Heart right ventricle (tissue), 16 donors: ENCODE measurements around the gene PEX11A. TPM values are rescaled to one million over a fixed set of nuclear protein-coding genes. Genes with fewer than 3 reads are reported as not detected.

Experiments
- ATAC-seq, 8 donors: fragments of 200-7000 bp; cut with Tn5 transposase; one replicate each; pipeline ENCODE4 v1.9.1; 2020; ENCODE audit warnings: mild to moderate bottlenecking in 8 of 8, moderate library complexity in 8 of 8, moderate number of reproducible peaks in 1 of 8
- DNase-seq, 2 donors: peaks; one replicate each; pipeline ENCODE4 v3.0.0-alpha.2; 2020
- H3K27ac ChIP-seq, 10 donors: fragments of 200-600 bp; sonication (generic) in 2 of 10; one replicate each; pipeline versions ENCODE4 v1.5.0 to v1.8.0; 2020 to 2022; ENCODE audit warnings: mild to moderate bottlenecking in 3 of 10
- H3K27me3 ChIP-seq, 7 donors: fragments of 200-600 bp; one replicate each; pipeline ENCODE4 v1.8.0; 2021 to 2022; ENCODE audit warnings: mild to moderate bottlenecking in 2 of 7
- H3K36me3 ChIP-seq, 9 donors: fragments of 200-600 bp; sonication (generic) in 1 of 9; one replicate each; pipeline versions ENCODE4 v1.5.0 to v1.8.0; 2020 to 2022; ENCODE audit warnings: mild to moderate bottlenecking in 2 of 9
- H3K4me1 ChIP-seq, 9 donors: fragments of 200-600 bp; sonication (generic) in 1 of 9; one replicate each; pipeline versions ENCODE4 v1.5.0 to v1.8.0; 2020 to 2022; ENCODE audit warnings: mild to moderate bottlenecking in 4 of 9
- H3K4me3 ChIP-seq, 10 donors: fragments of 200-600 bp; sonication (generic) in 2 of 10; one replicate each; pipeline versions ENCODE4 v1.5.0 to v1.8.0; 2020 to 2022; ENCODE audit warnings: mild to moderate bottlenecking in 7 of 10, moderate library complexity in 2 of 10
- H3K9me3 ChIP-seq, 11 donors: fragments of 200-600 bp in 10 of 11; sonication (generic) in 2 of 11; one replicate each; pipeline versions ENCODE4 v1.5.0 to v1.8.0; 2013 to 2022; ENCODE audit warnings: mild to moderate bottlenecking in 2 of 11, control low read depth in 1 of 11, moderate library complexity in 1 of 11
- WGBS, 2 donors: extraction: QIAGEN DNeasy Blood & Tissue Kit; methylation state at CpG; one replicate each; pipeline ENCODE4 v1.1.7; 2013; ENCODE audit warnings: inconsistent platforms in 1 of 2; 5-methylcytosine and 5-hydroxymethylcytosine counted together
- intact Hi-C, 10 donors: fragments of 100-400 bp; cut with DNase I; formaldehyde crosslinking; loops; one replicate each; pipeline versions ENCODE4 v1.11.1 to v1.14.2; 2022
- polyA plus RNA-seq, 2 donors: library from polyadenylated mRNA; stranded (reverse); fragments of 200-250 nt; gene quantifications; one replicate each; pipeline ENCODE4 v1.2.3, GENCODE V29; 2013
- total RNA-seq, 10 donors: library from RNA; stranded (reverse); fragmentation: NEBNext Ultra II Directional in 3 of 10; extraction: Animal tissue kit (Norgen Biotek cat#: 25700) in 3 of 10; gene quantifications; one replicate each; pipeline versions ENCODE4 v1.2.1 to v1.2.4, GENCODE V29; 2021 to 2023
- TF ChIP-seq, protein P1 (sequence below), 9 donors: fragments of 200-600 bp; sonication (generic) in 2 of 9; IDR thresholded peaks; one replicate each; pipeline versions ENCODE4 v1.5.0 to v1.8.0; 2021 to 2022; ENCODE audit warnings: antibody characterized with exemption in 9 of 9, mild to moderate bottlenecking in 5 of 9, moderate library complexity in 1 of 9
- donor health status: Arrhythmogenic right ventricular cardiomyopathy.
- donor health status: ischemic (EF 13 %, LVEDD 7.1; RV severe dilation, severe dysfunction).
- donor health status: healthy with polysubstance abuse.
- donor health status: DM: no; HTN: yes; CAD: no.
- donor health status: DM: no; HTN: no; CAD: no.
- donor health status: ischemic (EF 25% LVEDD 6.9; RV normal size, moderate dysfunction).
- donor health status: ischemic (EF 25% LVEDD 5.7; RV mildly dilated, moderate dysfunction).
- donor health status: healthy.
- donor health status: DM: yes; HTN: yes; CAD: no.
- donor health status: Ischemic cardiomyopathy.
- donor health status: ischemic (EF 35%, LVEDD 5.7; RV mildly dilated, moderate dysfunction).
- donor health status: nonischemic (EF 11% LVEDD 7.7; RV severe dilation, severe dysfunction).
- donor health status: DM: yes; HTN: yes; CAD: no.
- donor health status: PGD.
- donor health status: ischemic (EF 29% LVEDD 5.4; RV normal size, mild dysfunction).
- donor health status: nonischemic (EF 23%, LVEDD 6.1; RV moderate dilation, normal function).

The PEX11A gene
- total and polyA plus RNA-seq, 12 donors: 6.0 to 14.3 (median 8.8) TPM

DNA sequence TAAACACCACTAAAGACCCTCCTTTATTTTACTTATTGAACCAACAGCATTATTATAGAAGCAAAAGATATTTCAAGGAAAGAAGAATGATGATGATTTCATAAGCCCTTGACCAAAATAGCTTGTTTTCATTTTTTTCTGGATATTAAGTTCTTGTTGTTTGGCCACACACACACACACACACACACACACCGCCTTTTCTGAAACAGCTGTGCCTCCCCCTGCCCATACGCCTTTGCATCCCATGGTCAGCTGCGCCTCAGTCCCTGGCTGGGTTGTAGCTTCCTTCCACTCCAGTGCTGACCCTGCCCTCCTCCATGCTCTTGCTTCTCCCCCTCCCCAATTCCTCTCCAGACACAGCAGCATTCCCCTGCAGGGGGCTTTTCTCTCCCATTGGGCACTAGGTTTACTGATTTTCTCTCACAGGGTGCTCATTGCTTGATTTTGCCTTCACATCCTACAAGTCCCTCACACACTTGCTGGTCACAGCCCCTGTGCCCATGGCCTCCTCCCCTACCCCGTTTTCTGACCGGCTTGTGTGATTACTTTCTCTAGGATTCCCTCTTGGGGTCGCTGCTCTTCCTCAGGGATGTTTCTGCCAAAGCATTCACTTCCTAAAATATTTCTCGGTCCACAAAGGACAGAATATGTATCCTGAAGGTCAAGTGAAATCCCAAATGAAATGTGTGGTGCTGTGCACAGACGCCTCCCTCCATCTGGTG is 42.1 kb upstream of the PEX11A start:
- intact Hi-C loops: loop anchor here in 1 of 10 donors (10.0 kb wide), 1 partner anchor 78 kb away; the partner anchor contains the start of gene KIF7
- 40 to 49% methylated on average over 8 of the region's 8 CpGs for WGBS, 2 donors

DNA sequence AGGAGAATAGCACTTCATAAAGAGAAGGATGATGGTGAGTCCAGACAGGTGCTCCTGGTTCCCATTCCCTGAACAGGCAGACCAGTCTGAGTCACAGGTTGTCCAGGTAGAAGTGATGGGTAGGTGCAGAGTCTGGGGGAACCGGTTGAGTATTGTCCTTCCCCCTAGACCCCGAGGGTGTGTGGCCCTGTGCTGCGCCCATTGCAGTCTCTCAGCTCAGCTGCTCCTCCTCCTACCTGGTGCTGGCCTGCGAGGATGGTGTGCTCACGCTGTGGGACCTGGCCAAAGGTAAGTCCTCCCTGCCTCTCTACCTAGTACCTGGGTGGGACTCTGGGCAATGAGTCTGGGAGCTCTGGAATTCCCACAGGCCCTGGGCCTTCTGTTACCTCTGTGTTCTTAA is 40.7 kb upstream of the PEX11A start:
- H3K36me3 ChIP-seq: no peaks in the 10 kb centered on the region
- H3K27ac ChIP-seq: no peak overlapping the region
- ATAC-seq: no peak
- DNase-seq: no peak
- H3K4me3 ChIP-seq: no peak overlapping the region
- intact Hi-C loops: loop anchor here in 1 of 10 donors (10.0 kb wide), 1 partner anchor 76 kb away; the partner anchor contains the start of gene KIF7
- H3K9me3 ChIP-seq: no peaks in the 10 kb centered on the region
- TF ChIP-seq, protein P1, sequence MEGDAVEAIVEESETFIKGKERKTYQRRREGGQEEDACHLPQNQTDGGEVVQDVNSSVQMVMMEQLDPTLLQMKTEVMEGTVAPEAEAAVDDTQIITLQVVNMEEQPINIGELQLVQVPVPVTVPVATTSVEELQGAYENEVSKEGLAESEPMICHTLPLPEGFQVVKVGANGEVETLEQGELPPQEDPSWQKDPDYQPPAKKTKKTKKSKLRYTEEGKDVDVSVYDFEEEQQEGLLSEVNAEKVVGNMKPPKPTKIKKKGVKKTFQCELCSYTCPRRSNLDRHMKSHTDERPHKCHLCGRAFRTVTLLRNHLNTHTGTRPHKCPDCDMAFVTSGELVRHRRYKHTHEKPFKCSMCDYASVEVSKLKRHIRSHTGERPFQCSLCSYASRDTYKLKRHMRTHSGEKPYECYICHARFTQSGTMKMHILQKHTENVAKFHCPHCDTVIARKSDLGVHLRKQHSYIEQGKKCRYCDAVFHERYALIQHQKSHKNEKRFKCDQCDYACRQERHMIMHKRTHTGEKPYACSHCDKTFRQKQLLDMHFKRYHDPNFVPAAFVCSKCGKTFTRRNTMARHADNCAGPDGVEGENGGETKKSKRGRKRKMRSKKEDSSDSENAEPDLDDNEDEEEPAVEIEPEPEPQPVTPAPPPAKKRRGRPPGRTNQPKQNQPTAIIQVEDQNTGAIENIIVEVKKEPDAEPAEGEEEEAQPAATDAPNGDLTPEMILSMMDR (IDR thresholded peaks at IDR 0.05): no peak
- WGBS, 2 donors: 87 to 93% methylated on average over 5 of the region's 5 CpGs
- peaks cover 0 to 14% (median 7%) of the 10 kb centered on the region in 7 donors for H3K27me3 ChIP-seq
- H3K4me1 ChIP-seq: peaks cover 0 to 6% (median 0%) of the 10 kb centered on the region in 9 donors

More for the DNA sequence above, 42.1 kb upstream of the PEX11A start:
- peak in 2 of 8 donors; percentile 29 to 57 for ATAC-seq
- no peaks in the 10 kb centered on the region for H3K36me3 ChIP-seq
- TF ChIP-seq, protein P1 (IDR thresholded peaks at IDR 0.05): no peak
- H3K27ac ChIP-seq: no peak overlapping the region
- H3K4me1 ChIP-seq: peaks cover 0 to 6% (median 0%) of the 10 kb centered on the region in 9 donors
- H3K4me3 ChIP-seq: no peak overlapping the region
- no peak for DNase-seq
- H3K27me3 ChIP-seq: peaks cover 0 to 17% (median 8%) of the 10 kb centered on the region in 7 donors
- H3K9me3 ChIP-seq: no peaks in the 10 kb centered on the region

DNA sequence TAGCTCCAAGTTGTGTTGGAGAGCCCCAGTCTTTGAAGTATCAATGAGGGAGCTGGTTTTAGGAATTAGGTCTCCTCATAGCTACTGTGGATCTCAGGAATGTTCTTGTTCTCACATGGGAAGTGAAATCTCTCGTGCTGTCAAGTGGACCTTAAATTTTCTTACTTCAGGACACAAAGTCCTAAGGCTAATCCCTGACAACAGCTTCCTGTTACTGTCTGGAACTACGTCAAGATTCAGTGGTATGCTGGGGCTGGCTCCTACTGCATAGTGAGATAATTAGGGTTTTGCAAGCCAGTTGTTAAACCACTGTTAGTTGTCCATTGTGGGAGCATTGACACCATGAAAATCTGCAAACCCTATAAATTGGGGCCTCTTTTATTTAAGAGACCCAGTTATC is 37.7 kb upstream of the PEX11A start:
- H3K36me3 ChIP-seq: no peaks in the 10 kb centered on the region
- ATAC-seq (peak in 2 of 8 donors; percentile 76 to 79), DNase-seq (no peak)
- no peak overlapping the region for H3K4me3 ChIP-seq
- TF ChIP-seq, protein P1 (IDR thresholded peaks at IDR 0.05): no peak
- H3K4me1 ChIP-seq: peaks cover 0 to 6% (median 0%) of the 10 kb centered on the region in 9 donors
- 17 to 18% methylated on average over 2 of the region's 2 CpGs for WGBS, 2 donors
- intact Hi-C loops: no loop called here
- no peak overlapping the region for H3K27ac ChIP-seq
- peaks cover 0 to 3% (median 0%) of the 10 kb centered on the region in 7 donors for H3K27me3 ChIP-seq
- peaks cover 0 to 11% (median 0%) of the 10 kb centered on the region in 11 donors for H3K9me3 ChIP-seq

DNA sequence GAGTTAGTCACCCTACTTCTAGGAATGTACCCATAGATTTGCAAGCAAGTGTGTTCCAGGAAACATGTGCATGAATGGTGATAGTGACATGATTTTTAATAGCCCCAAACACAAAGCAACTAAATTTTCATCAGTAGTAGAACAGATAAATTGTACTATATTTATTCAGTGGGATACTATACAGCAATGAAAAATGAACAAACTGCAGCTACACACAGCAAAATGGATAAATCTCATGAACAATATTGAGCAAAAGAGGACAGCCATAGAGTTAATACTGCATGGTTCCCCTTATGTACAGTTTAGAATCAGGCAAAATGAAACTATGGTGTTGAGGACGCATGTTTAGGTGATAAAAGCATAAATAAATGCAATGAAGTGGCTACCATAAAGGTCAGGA is 34.5 kb upstream of the PEX11A start:
- peaks cover 0 to 7% (median 0%) of the 10 kb centered on the region in 7 donors for H3K27me3 ChIP-seq
- 93 to 100% methylated on average over 1 of the region's 1 CpG for WGBS, 2 donors

More for the DNA sequence above, 34.5 kb upstream of the PEX11A start:
- TF ChIP-seq, protein P1 (IDR thresholded peaks at IDR 0.05): no peak
- H3K4me1 ChIP-seq: peaks cover 0 to 6% (median 0%) of the 10 kb centered on the region in 9 donors
- DNase-seq (no peak), ATAC-seq (no peak)
- no peak overlapping the region for H3K4me3 ChIP-seq
- intact Hi-C loops: no loop called here
- no peaks in the 10 kb centered on the region for H3K36me3 ChIP-seq
- no peak overlapping the region for H3K27ac ChIP-seq
- H3K9me3 ChIP-seq: peaks cover 0 to 18% (median 0%) of the 10 kb centered on the region in 11 donors
